ENCODE measurements around the gene CNOT6L.
"Not testable (repeated sequence)": the region's sequence is repeated elsewhere in the genome, so short reads cannot be mapped to it uniquely, and the experiment has no call there.

The CNOT6L gene

DNA sequence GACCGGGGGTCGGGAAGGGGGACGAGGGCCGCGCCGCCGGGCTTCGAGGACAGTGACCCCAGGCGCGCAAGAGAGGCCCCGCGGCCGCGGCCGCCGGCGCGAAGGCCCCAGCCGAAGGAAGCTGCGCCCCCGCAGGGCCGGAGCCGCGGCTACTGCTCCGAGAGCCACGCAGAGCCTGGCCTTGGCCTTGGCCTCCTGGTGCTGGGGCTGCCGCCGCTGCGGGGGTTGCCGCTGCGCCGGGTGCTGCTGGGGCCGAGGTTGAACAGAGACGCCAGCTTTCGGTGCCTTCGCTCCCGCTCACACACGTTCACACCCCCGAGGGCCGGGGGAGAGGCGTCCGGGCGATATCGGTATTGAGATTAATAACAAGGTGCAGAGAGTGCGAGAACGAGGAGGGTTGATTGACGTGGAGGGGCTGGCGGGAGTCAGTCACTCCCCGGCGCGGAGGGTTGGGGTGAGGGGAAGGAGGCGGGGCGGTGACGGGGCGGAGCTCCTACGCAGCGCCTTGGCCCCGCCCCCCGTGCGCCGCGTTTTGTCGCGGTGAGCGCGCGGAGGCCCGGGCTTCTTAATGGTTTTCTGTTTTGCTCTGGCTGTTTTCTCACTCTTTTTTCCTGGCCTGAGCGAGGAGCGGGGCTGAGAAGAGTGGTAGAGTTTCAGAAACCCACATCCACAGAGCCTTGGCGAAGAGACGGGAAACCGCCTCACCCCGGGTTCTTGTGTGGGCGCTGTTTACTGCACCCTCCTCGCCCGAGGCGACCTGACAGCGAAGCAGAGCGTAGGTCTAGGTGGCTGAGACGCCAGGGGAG, 878 bp upstream of the CNOT6L start:
- peak; percentile 82 to 87 for DNase-seq

DNA sequence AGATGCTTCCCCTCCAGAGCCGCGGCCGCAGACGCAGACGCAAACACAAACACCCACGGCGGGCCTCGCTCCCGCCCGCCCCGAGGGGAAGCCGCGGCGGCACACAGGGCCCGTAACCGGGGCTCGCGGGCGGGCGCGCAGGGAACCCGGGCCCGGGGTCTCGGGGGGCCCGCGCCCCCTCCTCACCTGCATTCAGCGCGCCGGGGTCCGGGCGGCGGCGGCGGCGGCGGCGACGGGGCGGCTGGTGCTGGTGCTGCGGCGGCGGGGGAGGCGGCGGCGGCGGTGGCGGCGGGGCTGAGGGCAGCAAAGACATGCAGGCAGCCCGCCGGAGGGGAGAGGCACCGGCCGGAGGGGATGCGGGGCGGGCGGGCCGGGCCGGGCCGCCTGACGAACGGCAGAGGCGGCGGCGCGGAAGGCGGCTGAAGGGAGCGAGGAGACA, 255 bp upstream of the CNOT6L start:
- no peak for DNase-seq

DNA sequence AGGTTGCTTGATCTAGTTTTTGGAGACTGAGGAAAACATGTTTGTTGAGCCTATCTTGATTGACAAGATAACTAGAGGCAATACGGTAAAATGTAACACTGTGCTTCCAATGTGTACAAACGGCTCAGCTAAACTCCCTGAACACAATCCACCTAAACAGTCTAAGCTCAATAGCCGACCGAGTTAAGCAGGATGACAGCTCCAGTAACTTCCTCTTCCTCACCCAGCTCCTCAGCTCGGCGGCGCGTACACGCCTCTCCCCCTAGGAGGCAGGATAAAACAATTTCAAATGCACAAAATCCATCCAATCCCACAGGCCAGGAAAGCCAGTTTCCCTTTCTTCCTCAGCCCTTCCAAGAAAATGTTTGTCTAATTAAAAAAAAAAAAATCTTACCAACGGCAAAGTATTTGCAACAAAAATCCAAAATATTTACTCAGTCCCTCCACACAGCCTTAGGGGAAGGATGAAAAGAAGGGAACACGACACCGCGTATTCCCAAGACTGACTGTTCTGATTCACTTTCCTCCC, 1.0 kb downstream of the CNOT6L start:
- DNase-seq = peak; percentile 55 to 81

DNA sequence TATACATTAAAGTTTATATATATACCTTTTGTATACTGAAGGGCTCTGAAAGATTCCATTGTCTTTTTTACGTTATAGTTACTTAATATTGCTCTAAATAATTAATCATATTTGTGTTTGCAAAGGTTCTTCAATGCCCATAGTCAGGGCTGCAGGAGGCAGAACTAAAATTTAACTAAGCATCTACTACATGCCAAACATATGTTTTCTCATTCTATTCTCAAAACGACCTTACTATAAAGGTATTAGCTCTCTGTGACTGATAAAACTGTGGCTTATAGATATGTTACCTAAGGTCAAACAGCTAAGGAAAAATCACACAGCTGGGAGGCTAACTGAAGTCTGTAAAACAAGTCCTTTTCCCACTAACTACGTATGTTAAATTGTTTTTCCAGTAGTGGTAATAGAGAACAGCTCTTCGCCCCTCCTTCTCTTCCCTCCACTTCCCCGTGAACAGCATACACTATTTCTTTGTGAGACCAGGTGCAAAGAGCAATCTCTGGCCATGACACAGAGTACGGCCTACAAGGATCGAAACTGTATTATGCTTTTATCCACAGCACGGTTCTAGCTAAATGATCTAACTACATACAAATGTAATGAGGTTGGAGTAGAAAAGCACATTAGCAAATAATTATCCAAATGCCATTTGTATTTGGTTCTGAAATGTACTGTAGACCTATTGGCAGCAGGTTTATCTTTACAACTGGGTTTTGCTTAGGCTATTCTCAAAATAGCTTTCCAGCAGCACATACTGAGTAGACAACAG, 1.7 kb downstream of the CNOT6L start:
- DNase-seq = peak in 1 of 2 experiments; percentile 19

DNA sequence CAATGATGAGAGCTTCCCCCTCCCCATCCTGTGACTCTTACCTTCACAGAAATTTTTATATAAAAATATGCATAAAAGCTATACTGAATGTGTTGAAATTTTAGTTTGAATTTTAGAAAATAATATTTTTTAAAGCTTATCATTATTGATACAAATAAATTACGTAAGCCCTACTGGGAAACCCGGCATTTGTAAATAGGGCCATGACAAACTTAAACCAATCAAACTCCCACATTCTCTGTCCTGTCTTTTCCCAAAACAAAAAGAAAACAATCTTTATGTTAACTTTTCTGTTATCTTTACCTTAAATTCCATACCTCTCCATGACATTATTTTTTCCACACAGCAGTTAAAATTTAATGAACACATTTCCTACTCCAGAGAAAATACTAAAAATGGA, 2.6 kb downstream of the CNOT6L start:
- no peak for DNase-seq

DNA sequence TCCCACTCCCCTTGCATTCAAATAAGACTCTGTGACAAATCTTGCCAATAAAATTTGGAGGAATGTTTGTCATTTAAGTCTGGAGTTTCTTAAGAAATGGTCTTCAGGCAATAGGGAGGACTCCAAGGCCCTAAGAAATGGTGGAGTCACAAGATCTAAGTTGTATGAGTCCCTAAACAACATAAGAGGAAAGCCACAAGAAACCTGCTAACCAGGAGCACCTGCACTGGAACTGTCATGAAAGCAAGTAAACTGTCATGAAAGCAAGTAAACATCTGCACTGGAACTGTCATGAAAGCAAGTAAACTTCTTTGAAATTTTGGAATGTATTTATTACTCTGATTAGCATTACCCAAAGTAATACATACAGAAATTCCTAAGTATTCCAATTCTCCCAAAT, 3.5 kb downstream of the CNOT6L start:
- DNase-seq = no peak

DNA sequence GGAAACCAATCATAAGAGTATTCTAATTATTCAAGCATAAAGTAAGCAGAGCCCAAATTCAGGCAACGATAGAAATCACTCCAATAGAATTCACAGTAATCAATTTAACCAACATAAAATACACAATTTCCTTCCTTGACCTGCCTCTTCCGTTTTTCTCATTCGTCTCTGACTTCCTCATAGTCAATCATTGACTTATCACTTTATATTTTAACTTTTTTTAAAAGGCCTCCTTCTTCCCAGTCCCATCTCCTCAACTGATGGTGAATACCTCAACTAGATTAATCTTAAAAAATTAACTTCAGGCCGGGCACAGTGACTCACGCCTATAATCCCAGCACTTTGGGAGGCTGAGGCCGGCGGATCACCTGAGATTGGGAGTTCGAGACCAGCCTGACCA, 13.3 kb downstream of the CNOT6L start:
- no peak for DNase-seq

DNA sequence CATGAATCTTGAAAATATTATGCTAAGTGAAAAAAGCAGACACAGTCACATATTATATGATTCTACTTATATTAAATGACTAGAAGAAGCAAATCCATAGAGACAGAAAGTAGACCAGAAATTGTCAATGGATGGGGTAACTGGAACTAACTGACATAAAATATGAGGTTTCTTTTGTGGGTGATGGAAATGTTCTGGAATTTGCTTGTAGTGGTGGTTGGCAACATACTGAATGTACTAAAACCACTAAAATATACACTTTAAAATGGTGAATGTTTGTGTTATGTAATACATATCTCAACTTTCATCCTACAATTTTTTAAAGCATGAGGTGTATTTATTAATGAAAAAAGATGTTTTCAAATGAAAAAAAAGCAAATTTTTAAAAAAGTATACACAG, 14.7 kb downstream of the CNOT6L start:
- no peak for DNase-seq

DNA sequence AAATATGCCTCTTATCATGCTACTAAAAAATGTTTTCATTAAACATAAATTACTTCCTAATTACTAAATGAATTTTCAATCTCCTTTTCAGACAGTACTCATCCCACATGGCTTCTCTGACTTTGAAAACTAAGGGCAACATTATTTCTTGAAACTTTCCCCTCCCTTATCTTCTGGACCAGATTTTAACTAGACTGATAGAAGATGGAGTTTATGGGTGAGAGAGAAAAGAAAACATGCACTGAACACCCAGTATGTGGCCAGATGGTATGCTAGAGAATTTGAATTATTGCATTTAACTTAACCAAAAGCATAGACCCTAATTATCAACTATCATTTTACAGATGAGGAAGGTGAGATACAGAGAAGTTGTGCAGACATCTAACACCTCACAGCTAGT, 16.8 kb downstream of the CNOT6L start:
- DNase-seq = no peak

DNA sequence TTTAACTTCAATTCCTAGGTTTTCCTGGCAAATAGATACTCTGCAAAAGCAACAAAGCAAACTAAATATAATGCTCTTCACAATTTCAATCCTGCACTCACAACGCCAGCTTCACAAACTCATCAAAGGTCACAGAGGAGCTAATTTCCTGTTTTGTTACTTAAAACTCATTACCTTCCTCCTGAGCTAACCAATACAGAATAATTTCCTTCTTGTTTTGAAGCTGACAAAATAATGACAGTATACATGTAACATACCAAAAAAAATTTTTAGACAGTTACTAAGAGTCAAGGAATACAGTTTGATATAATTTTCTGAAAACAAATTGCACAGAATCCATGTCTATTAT, 17.9 kb downstream of the CNOT6L start:
- DNase-seq = no peak

DNA sequence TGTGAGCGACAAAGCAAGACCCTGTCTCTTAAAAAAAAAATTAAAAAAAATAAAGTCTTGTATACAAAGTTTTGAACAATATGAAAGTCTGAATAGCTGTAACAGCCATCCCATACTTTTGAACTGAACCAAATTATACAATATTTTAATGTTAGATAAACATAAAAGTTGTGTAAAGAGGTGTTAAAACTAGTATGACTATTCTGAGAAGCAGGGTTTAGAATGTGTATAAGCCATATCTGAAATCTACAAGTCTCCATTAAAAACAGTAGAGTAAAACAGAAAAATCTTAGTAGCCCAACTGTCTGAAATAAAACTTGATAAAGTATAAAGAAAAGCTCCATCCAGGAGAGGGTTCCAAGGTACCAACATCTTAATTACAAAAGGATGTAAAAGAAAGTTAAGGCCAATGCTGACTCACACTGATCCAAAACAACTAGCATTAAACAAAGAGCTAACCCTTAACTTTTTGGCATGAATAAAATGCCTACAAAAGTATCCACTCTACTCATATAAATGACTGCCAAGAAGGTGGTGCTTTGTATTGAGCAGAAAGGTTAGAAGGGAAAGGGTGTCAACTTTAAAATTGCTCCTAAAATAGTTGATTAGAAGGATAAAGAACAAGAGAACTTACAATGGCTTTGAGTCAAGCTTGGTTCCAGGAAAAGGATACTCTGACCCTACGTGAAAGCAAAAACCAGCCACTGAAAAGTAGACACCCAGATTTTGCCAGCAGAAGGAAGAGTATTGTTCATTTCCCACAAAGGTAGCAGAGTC, 18.5 kb downstream of the CNOT6L start:
- DNase-seq = no peak

DNA sequence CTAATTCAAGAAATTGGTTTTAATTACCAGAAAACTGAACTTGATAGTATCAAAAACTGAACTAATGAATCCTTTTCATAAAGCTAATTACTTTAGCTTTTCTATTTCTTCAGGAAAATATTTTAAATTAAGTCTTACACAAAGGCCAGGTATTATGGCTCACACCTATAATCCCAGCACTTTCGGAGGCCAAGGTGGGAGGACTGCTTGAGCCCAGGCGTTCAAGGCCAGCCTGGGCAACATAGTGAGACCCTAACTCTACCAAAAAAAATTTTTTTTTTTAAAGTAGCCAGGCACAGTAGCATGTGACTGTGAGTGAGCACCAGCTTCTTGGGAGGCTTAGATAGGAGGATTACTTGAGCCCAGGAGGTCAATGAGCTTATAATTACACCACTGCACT, 19.1 kb downstream of the CNOT6L start:
- DNase-seq = no peak

DNA sequence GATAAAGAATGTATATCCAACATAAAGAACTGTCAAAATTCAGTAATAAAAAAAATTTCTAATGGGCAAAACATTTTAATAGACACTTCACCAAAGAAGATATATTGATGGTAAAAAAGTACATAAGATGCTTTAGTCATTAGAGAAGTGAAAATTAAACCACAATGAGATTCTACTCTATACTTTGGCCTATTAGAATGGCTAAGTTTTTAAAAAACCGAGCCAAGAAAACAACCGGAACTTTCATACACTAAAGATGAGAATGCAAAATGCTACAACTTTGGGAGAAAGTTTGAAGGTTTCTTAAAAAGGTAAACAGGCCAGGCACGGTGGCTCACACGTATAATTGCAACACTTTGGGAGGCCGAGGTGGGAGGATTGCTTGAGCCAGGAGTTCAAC, 20.8 kb downstream of the CNOT6L start:
- DNase-seq = no peak

DNA sequence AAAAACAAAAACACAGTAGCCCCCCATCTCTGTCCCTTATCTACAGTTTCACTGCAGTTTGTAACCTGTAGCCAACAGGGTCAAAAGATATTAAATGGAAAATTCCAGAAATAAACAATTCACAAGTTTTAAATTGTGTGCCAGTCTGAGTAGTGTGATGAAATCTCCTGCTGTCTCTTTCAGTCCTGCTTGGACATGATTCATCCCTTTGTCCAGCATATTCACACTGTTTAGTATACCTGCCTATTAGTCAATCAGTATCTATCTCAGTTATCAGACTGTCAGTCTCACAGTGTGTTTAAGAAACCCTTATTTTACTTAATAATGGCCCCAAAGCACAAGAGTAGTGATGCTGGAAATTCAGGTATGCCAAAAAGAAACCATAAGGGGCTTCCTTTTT, 21.9 kb downstream of the CNOT6L start:
- DNase-seq = no peak

DNA sequence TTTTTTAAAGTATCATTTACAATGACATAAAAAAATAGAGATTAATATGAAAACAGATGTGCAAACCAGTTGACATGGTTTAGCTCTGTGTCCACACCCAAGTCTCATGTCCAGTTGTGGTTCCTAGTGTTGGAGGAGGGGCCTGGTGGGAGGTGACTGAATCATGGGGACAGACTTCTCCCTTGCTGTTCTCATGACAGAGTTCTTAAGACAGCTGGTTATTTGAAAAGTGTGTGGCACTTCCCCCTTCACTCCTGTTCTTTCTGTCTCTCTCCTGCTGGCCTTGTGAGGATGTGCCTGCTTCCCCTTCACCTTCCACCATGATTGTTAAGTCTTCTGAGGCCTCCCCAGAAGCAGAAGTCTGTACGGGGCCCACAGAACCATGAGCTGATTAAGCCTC, 23.8 kb downstream of the CNOT6L start:
- DNase-seq = no peak

DNA sequence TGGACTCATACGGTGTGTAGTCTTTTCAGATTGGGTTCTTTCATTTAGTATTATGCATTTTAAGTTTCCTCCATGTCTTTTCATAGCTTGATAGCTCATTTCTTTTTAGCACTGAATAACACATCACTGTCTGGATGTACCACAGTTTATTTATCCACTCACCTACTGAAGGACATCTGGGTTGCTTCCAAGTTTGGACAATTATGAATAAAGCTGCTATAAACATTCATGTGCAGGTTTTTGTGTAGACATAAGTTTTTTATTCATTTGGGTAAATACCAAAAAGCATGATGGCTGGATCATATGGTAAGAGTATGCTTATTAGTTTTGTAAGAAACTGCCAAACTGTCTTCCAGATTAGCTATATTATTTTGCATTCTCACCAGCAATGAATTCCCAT, 29.0 kb downstream of the CNOT6L start:
- no peak for DNase-seq

DNA sequence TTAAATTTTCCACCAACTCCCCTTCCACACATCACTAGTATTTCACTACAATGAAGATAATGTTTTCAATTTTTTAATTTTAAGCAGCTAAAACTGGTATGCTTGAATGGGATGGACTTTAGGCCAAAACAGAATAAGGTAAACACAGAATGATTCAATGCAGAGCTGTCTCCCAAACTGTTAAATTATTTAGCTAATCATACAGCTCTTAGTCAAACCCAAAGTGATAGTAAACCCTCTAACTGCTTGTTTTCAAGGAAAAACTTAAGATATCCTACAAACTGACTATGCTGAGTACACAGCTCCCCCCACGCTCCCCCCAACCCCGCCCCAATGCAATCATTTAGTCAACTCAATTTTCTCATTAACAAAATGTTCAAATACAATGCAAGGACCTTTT, 30.2 kb downstream of the CNOT6L start:
- DNase-seq = no peak

DNA sequence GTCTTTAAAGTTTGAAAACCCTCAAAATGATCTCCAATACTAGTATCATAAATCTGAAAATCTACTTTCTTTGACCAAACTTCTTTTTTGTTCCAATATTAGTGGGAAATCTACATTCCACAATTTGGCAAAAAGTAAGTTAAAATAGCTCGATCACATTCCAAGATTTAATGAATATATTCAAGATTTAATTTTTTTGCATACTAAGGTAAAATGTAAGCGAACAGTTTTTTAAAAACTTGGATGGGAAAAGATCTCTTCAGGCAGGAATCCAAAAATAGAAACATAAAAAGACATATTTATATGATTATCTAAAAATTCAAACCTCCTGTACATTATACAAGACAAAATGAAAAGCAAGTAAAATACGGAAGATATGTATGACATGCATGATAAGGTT, 31.2 kb downstream of the CNOT6L start:
- DNase-seq = no peak

DNA sequence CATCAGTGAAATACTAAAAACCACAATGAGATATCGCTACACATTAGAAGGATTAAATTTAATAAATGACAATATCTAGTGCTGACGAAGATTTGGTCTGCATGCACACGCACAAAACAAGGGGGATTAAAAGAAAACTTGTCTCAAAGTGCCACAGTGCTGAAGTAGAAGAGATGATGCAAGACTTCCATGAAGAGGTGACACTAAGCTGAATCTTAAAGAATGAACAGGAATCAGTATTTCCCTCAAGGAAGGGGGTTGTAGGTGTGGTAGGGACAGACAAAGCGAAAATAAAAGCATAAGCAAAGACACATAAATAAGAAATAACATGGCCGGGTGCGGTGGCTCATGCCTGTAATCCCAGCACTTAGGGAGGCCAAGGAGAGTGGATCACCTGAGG, 33.5 kb downstream of the CNOT6L start:
- DNase-seq = no peak

DNA sequence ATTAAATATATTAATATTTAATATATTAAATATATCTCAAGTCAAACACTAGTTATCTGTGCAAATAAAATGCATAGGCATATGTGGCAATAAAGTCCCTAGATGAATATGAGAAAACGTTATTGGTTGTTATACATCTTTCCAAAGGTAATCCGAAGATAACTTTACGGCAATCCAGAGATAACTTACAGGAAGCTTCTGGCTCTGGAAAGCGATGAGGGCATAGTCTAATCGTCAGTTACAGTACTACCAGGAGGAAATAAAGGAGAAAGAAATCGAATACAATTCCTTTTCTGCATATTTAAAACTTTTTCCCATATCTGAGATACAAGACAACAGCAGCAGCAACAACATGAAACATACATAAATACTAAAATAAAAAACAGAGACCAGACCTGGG, 35.3 kb downstream of the CNOT6L start:
- no peak for DNase-seq

DNA sequence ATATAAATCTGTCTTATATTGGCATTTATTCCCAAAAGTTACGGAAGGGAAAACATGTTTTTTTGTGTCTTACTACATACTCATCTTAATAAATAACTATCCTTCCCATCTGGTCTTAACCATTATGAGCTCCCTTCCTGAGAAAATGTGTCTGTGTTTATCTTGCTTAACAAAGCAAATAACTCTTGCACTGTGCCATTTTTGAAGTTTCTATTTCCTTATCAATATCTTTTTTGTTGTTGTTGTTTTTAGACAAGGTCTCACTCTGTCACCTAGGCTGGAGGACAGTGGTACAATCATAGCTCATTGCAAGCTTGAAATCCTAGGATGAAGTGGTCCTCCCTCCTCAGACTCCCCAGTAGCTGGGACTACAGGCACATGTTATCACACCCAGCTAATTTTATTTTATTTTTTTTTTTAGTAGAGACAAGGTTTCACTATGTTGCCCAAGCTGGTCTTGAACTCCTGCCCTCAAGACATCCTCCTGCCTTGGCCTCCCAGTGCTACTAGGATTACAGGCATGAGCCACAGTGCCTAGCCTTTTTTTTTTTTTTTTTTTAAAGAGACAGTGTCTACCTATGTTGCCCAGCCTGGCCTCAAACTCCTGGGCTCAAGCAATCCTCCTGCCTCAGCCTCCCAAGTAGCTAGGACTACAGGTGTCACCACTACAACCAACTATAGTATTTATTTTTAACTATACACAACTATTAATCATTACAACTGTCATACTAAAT, 36.9 kb downstream of the CNOT6L start:
- DNase-seq = no peak

DNA sequence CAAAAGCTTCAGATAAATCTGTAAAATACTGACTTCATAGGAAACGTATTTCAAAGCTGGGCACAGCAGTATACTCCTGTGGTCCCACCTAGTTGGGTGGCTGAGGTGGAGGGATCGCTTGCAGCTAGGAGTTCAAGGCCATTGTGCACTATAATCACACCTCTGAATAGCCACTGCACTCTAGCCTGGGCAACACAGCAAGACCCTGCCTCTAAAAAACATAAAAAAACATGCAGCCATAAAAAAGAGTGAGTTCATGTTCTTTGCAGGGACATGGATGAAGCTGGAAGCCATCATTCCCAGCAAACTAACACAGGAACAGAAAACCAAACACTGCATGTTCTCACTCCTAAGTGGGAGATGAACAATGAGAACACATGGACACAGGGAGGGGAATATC, 38.4 kb downstream of the CNOT6L start:
- DNase-seq = not testable (repeated sequence)

Data from SHP77 (cell line).